ENCODE measurements around the gene KCNJ12. TPM values are rescaled to one million over a fixed set of nuclear protein-coding genes. Genes with fewer than 3 reads are reported as not detected.
"Not testable (repeated sequence)": the region's sequence is repeated elsewhere in the genome, so short reads cannot be mapped to it uniquely, and the experiment has no call there.

Gene KCNJ12
- total RNA-seq, 2 donors from 2014 or later, result 0.82 to 2.2 TPM

DNA sequence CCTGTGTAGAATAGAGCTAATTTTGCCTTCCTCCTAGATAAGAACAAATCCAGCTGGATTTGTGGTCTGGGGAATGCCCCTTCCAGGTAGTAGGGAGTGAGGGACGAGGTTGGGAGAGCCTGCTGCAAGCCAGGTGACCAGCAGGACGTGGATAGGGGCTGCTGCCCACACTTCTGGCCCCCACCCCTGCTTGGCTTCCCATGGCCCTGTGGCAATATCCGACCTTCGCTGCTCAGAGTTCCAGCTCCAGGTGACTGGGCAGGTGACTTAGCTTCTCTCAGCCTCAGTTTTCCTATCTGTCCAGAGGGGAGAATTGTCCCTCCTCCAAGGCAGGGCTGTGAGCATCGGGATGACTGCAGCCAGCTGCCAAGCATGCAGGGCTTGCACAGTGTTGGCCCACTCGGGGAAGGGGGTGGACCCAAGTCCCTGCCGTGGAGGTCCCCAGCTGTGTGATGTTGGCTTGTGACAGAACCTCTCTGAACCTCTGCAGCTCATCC lies 29.8 kb downstream of the KCNJ12 start:
- H3K4me3 ChIP-seq; H3K27me3 ChIP-seq; H3K27ac ChIP-seq; DNase-seq; H3K4me1 ChIP-seq; intact Hi-C loops (cut with DNase I); H3K36me3 ChIP-seq; H3K9ac ChIP-seq (ENCODE audit: low read depth in 2 of 2, low read length in 2 of 2); H3K9me3 ChIP-seq: not testable (repeated sequence)

DNA sequence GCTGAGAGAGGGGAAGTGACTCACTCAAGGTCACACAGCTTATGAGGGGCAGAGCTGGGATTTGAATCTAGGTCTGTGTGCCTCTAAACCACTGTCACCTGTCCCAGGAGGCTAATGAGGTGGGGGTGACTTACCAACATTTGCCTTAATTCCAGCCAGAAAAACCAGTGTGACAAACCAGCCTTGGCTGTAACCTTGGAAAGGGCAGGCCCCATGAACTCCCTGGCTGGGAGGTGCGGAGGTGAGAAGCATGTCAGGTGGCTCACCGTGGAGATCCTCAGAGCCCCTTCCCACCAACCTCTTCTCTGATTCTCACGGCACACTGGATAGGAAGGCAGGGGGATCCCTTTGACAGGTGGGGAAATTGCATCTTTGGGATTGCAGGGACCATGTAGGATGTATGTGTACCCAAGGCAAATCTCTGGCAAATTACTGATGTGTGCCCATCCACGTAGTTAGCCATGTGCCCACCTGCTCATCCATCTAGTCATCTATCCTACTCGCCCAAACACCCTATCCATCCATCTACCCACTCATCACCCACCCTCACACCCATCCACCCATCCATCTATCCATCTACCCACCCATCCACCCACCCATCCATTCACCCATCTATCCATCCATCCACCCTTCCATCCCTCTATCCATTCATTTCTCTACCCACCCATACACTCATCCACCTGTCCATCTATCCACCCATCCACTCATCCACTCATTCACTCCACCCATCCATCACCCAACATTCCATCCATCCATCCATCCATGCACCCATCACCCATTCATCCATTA lies 30.7 kb downstream of the KCNJ12 start:
- H3K4me1 ChIP-seq; H3K9me3 ChIP-seq; intact Hi-C loops (cut with DNase I); H3K9ac ChIP-seq (ENCODE audit: low read depth in 2 of 2, low read length in 2 of 2); H3K27me3 ChIP-seq; DNase-seq; H3K4me3 ChIP-seq; H3K36me3 ChIP-seq; H3K27ac ChIP-seq: not testable (repeated sequence)

DNA sequence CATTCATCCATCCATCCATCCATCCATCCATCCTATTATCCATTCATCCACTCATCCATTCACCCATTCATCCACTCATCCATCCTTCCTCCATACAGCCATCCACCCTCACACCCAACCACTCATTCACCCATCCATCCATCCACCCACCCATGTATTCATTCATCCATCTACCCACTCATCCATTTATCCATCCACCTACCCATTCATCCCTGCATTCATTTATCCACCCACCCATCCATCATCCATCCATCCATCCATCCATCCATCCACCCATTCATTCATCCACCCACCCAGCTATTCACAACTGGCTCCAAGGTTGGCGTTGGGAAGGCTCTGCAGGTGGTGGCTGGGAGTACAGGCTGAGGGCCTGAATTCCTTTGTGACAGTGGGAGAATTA lies 31.6 kb downstream of the KCNJ12 start:
- H3K27ac ChIP-seq; H3K4me1 ChIP-seq; H3K9me3 ChIP-seq; H3K4me3 ChIP-seq; H3K9ac ChIP-seq (ENCODE audit: low read depth in 2 of 2, low read length in 2 of 2); H3K27me3 ChIP-seq; intact Hi-C loops (cut with DNase I); DNase-seq; H3K36me3 ChIP-seq: not testable (repeated sequence)

DNA sequence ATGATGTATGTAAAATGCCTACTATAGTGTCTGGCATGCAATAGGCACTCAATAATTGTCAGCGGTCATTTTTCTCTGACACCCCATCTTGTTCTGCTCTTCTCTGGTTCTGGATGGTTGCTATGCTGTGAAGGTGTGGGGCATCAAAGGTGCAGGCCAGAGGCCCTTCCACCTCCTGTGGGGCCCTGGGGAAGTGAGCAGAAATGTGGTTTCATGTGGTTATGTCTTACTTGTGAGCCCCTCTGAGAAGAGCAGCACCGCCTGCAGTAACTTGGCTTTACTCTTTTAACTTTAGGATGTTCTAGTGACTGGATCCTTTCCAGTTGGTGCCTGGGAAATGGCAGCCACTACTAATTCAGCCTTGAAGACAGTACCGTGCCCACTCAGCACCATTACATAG lies 32.1 kb downstream of the KCNJ12 start:
- H3K4me3 ChIP-seq; H3K27me3 ChIP-seq; H3K9ac ChIP-seq (ENCODE audit: low read depth in 2 of 2, low read length in 2 of 2); DNase-seq; H3K27ac ChIP-seq; H3K9me3 ChIP-seq; H3K36me3 ChIP-seq; intact Hi-C loops (cut with DNase I); H3K4me1 ChIP-seq: not testable (repeated sequence)

DNA sequence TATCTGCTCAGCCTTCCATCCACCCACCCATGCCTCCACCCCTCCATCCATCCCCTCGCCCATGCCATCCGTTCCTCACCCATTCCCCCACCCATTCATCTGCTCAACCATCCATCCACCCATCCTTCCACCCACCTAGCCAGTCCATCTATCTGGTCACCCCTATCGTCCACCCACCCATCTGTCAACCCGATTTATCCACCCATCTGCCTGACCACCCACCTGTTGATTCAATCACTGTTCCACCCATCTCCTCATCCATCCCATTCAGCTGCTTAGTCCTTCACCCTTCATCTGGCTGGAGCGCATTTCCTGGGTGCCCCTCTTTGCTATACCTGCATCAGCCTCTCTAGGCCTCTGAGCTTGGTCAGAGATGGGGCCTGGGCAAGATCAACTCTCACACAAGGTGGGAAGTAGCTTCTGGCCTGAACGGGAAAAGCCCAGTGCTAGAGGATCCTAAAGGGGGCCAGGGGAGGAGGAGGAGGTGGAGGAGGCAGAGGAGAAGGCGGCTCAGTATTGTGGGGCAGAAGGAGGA lies 32.7 kb downstream of the KCNJ12 start:
- DNase-seq; intact Hi-C loops (cut with DNase I): not testable (repeated sequence)

DNA sequence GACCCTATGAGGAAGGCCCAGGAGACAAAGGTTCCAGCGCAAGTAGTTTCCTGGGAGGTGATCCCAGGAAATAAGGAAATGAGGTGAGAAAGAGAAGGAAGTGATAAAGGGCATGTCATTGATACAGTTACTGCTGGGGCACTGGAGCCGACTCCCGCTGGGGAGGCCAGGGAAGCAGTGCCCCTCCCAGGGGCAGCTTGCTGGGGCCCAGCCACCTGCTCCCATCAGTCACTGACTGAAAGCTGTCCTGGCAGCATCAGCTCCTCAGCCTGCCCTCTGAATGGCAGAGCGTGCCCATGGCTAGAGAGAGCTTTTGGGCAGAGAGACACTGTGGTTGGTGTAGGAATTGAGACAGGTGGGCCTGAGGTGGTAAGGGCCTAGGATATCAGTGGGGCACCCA lies 33.2 kb downstream of the KCNJ12 start:
- H3K4me3 ChIP-seq; H3K27ac ChIP-seq; intact Hi-C loops (cut with DNase I); H3K4me1 ChIP-seq; H3K9me3 ChIP-seq; H3K9ac ChIP-seq (ENCODE audit: low read depth in 2 of 2, low read length in 2 of 2); DNase-seq; H3K27me3 ChIP-seq; H3K36me3 ChIP-seq: not testable (repeated sequence)

More for the DNA sequence above, 32.7 kb downstream of the KCNJ12 start:
- not testable (repeated sequence) for H3K9me3 ChIP-seq; H3K4me1 ChIP-seq; H3K36me3 ChIP-seq; H3K27ac ChIP-seq; H3K4me3 ChIP-seq; H3K27me3 ChIP-seq; H3K9ac ChIP-seq (ENCODE audit: low read depth in 2 of 2, low read length in 2 of 2)

DNA sequence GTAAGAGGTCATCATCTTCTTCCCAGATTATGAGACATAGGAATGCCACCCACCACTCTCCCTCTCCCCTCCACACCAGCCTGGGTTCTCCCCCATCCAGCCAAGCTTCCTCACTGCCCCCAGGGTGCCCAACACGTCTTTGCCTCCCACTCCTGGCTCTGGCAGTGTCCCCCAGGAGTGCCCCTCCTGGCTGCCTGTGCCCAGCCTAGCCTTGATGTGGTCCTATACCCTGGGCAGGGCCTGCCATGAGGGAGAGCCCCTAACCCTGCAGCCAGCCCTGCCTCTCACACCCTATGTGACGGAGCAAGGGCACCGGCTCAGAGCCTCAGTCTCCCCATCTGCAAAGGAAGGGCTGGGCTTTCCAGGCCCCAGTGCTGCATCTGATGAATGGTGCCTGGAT lies 33.8 kb downstream of the KCNJ12 start:
- intact Hi-C loops (cut with DNase I); DNase-seq; H3K4me3 ChIP-seq; H3K4me1 ChIP-seq; H3K27me3 ChIP-seq; H3K27ac ChIP-seq; H3K9ac ChIP-seq (ENCODE audit: low read depth in 2 of 2, low read length in 2 of 2); H3K36me3 ChIP-seq; H3K9me3 ChIP-seq: not testable (repeated sequence)

DNA sequence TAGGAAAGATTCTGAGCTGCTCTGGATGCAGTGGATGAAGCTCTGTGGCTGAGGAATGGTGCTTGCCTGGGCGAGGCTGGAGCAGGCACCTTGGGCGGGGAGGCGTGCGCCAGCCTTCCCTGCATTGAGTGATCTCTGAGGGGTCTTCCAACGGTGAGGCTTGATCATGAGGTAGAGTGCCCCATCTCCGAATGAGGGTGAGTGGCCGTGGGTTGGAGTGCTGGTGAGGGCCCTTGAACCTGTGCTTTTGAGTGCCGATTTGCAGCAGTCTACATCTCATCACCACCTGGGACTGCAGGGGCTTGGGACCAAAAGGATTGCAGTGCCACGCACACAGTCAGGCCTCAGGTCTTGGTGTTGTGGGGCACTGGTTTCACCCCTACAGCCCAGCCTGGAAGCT lies 34.2 kb downstream of the KCNJ12 start:
- DNase-seq; H3K36me3 ChIP-seq; H3K9ac ChIP-seq (ENCODE audit: low read depth in 2 of 2, low read length in 2 of 2); H3K4me1 ChIP-seq; H3K9me3 ChIP-seq; H3K4me3 ChIP-seq; H3K27ac ChIP-seq; H3K27me3 ChIP-seq; intact Hi-C loops (cut with DNase I): not testable (repeated sequence)

DNA sequence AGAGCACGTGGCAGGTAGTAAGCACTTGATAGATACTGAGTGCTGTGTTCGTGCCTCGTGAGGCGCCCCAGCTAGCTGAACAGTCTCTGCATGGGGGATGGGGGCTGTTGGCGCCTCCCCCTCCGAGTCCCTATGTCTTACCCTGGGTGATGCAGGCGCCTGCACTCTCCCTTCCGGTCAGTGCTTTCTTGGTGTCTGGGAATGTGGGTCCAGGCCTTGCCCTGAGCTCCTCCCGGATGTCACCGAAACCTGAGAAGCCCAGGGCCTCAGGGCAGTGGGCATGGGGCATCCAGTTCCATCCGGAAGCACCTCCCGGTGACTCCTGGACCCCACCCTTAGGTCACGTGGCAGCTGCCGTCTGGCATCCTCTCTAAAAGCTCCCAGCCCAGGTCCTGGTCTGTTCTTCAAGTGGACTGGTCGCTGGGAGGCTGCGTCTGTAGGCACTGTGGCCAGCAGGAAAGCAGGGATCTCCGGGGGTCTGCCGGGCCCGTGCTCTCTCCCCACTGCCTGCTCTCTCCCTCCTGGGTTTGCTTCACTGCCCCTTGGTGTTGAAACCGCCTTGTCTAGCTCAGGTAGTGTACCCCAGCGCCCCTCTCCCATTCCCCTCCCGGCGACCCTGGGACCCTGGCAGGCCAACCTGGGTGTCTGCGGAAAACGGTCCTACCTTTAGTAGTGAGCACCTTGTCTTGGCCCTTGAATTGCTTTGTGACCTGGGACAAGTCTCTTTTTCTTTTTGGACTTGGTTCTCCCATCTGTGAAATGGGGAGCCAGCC lies 34.9 kb downstream of the KCNJ12 start:
- H3K36me3 ChIP-seq; H3K27ac ChIP-seq; H3K9me3 ChIP-seq; H3K27me3 ChIP-seq; H3K4me3 ChIP-seq; intact Hi-C loops (cut with DNase I); H3K9ac ChIP-seq (ENCODE audit: low read depth in 2 of 2, low read length in 2 of 2); H3K4me1 ChIP-seq; DNase-seq: not testable (repeated sequence)

DNA sequence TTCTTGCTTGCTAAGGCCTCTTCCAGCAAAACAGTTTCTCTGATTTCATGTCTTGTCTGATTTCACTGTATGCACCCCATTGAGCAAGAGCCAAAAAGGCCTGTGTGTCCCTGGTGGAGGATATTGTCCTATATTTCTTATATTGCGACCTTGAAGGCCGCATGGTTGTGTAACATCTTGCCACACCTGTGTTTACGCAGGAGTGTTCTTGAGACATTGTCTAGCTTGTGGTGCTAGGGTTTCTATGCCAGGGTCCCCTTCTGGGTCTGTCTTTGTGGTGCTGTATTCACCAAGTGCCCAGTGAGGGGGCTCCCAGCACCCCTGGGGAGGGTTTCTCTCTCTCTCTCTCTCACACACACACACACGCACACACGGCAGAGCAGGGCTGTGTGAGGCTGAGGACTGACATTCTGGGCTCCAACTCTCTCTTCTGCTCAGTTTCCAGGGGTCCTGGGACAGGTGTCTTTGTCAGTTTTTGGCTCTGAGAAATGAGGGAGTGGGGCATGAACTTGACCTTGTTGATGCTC lies 35.6 kb downstream of the KCNJ12 start:
- intact Hi-C loops (cut with DNase I); H3K27ac ChIP-seq: not testable (repeated sequence)
- peak; percentile 59 for DNase-seq

DNA sequence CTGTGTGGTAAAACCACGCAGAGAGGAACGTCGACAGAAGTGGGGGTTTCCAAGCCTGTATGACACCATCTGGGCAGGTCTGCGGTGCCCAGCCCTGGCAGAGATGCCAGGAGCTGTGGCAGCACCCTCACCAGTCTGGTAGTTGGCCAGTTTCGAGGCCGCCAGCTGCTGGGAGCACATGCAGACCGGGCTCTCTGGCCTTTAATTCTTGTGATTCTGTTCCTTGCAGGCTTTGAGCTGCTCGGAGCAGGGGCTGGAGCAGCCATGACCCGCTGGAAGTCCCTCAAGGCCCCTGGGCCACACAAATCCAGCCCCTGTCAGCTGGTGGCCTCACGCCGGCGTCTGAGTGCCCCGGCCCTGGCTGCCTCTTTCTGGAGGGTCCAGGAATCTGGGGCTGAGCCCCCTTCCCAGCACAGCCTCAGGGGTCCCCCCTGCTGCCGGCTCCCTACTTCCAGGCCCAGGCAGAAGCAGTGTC lies 36.1 kb downstream of the KCNJ12 start:
- H3K9ac ChIP-seq (ENCODE audit: low read depth in 2 of 2, low read length in 2 of 2); H3K27ac ChIP-seq; H3K27me3 ChIP-seq; H3K4me3 ChIP-seq; H3K4me1 ChIP-seq; H3K9me3 ChIP-seq; H3K36me3 ChIP-seq; DNase-seq; intact Hi-C loops (cut with DNase I): not testable (repeated sequence)

More for the DNA sequence above, 35.6 kb downstream of the KCNJ12 start:
- H3K4me1 ChIP-seq; H3K27me3 ChIP-seq; H3K4me3 ChIP-seq; H3K9me3 ChIP-seq; H3K36me3 ChIP-seq; H3K9ac ChIP-seq (ENCODE audit: low read depth in 2 of 2, low read length in 2 of 2): not testable (repeated sequence)

DNA sequence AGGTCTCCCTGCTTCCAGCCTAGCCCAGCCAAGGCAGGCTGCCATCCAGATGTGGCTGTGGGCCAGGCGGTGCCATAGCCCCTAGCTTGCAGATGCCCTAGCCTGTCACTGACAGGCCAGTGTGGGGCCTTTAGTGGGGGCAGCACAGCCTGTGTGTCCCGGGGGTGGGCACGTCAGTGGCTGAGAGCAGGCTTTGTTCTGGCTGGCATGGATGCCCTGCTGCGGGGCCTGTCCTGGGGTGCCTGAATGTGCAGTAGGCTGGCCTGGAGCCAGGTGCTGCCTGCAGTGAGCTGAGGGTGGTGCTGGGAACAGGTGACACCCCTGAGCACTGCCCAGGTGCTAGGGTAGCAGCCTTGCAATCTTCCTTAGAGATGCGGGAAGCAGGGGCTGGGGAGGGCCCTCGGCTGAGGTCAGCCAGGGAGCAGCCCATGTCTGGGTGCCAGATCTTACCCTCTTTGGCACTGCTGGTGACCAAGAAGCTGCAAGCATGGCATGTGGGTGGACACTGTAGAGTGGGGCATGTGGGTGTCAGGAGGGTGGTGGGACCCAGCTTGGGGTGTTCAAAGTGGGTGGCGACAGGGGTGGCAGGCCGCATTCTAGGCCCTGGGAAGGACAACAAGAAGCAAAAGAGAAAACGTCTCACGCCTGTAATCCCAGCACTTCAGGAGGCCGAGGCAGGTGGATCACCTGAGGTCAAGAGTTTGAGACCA lies 37.6 kb downstream of the KCNJ12 start:
- DNase-seq; H3K4me1 ChIP-seq; intact Hi-C loops (cut with DNase I); H3K27ac ChIP-seq; H3K9me3 ChIP-seq; H3K4me3 ChIP-seq; H3K9ac ChIP-seq (ENCODE audit: low read depth in 2 of 2, low read length in 2 of 2); H3K27me3 ChIP-seq; H3K36me3 ChIP-seq: not testable (repeated sequence)

All from colonic mucosa (tissue), 4 donors.